Measurements from ENCODE around the gene SLC35D2. TPM values are rescaled to one million over a fixed set of nuclear protein-coding genes. Genes with fewer than 3 reads are reported as not detected.
A peak's percentile ranks its signal among the peaks of the same experiment; 100 is the strongest.

The SLC35D2 gene
- total and polyA plus RNA-seq, 12 donors = 10.8 to 20.8 (median 13.2) TPM

GRCh38 chr9:96321515-96321914, 62.0 kb downstream of the SLC35D2 start:
- no peak for TF ChIP-seq CTCF (IDR thresholded peaks at IDR 0.05)
- Histone ChIP-seq H3K4me3 (no peak overlapping the region), H3K36me3 (peaks cover 0 to 70% (median 15%) of the 10 kb centered on the region in 9 donors), H3K27ac (no peak overlapping the region), H3K9me3 (no peaks in the 10 kb centered on the region), H3K4me1 (no peaks in the 10 kb centered on the region), H3K27me3 (no peaks in the 10 kb centered on the region)
- no peak for ATAC-seq
- intact Hi-C loops (cut with DNase I) = loop anchor here in 5 of 10 donors (5.0 to 10.0 kb wide), 4 partner anchors 89 to 233 kb away; partner anchors contain the start of genes ZNF367 (in 2 of the 5) and HABP4 (in 1 of the 5)
- no peak for DNase-seq
- 79 to 88% methylated on average over 7 of the region's 7 CpGs for WGBS, 2 donors

- no peaks in the 10 kb centered on the region for H3K4me1 ChIP-seq
- intact Hi-C loops (cut with DNase I) = loop anchor here in 5 of 10 donors (5.0 to 10.0 kb wide), 4 partner anchors 89 to 234 kb away; partner anchors contain the start of genes ZNF367 (in 2 of the 5) and HABP4 (in 1 of the 5)
- no peak for ATAC-seq
- no peak overlapping the region for H3K27ac ChIP-seq
- peaks cover 0 to 70% (median 15%) of the 10 kb centered on the region in 9 donors for H3K36me3 ChIP-seq
- DNase-seq = no peak
- TF ChIP-seq CTCF (IDR thresholded peaks at IDR 0.05) = no peak
- 70 to 76% methylated on average over 8 of the region's 8 CpGs for WGBS, 2 donors
- H3K27me3 ChIP-seq = no peaks in the 10 kb centered on the region
- no peaks in the 10 kb centered on the region for H3K9me3 ChIP-seq
- no peak overlapping the region for H3K4me3 ChIP-seq
These were observed 62.7 kb downstream of the SLC35D2 start for GRCh38 chr9:96320749-96321280.

- intact Hi-C loops (cut with DNase I) = loop anchor here in 5 of 10 donors (5.0 kb wide), 1 partner anchor 87 kb away; no protein-coding TSS in a partner anchor
- 78 to 93% methylated on average over 6 of the region's 6 CpGs for WGBS, 2 donors
- TF ChIP-seq CTCF (IDR thresholded peaks at IDR 0.05) = no peak
- ATAC-seq (peak in 1 of 8 donors; percentile 13), DNase-seq (no peak)
- Histone ChIP-seq H3K4me3 (no peak overlapping the region), H3K9me3 (peaks cover 0 to 4% (median 0%) of the 10 kb centered on the region in 11 donors), H3K27me3 (no peaks in the 10 kb centered on the region), H3K27ac (no peak overlapping the region), H3K4me1 (no peaks in the 10 kb centered on the region), H3K36me3 (peaks cover 0 to 60% (median 15%) of the 10 kb centered on the region in 9 donors)
These were observed 64.5 kb downstream of the SLC35D2 start for GRCh38 chr9:96318921-96319565.

GRCh38 chr9:96317335-96317980, 66.1 kb downstream of the SLC35D2 start:
- DNase-seq = peak; percentile 40 to 46
- Histone ChIP-seq H3K4me1 (no peaks in the 10 kb centered on the region), H3K27ac (no peak overlapping the region), H3K36me3 (peaks cover 0 to 53% (median 15%) of the 10 kb centered on the region in 9 donors), H3K9me3 (peaks cover 0 to 19% (median 0%) of the 10 kb centered on the region in 11 donors), H3K27me3 (no peaks in the 10 kb centered on the region), H3K4me3 (no peak overlapping the region)
- intact Hi-C loops (cut with DNase I) = loop anchor here in 7 of 10 donors (2.0 to 5.0 kb wide), 2 partner anchors 85 kb away; no protein-coding TSS in a partner anchor
- WGBS, 2 donors = 55 to 64% methylated on average over 9 of the region's 9 CpGs
- peak; percentile 70 to 93 (median 83) for TF ChIP-seq CTCF (IDR thresholded peaks at IDR 0.05)
- ATAC-seq = peak in 6 of 8 donors; percentile 57 to 72 (median 64)
